Heart left ventricle (tissue), 13 donors: ENCODE results near the gene HBB.

Experiments used
- POLR2A ChIP-seq, 2 donors: fragments of 450-650 bp; IDR thresholded peaks; one replicate each; pipeline ENCODE4 v1.6.1; 2017; ENCODE audit warnings: antibody characterized with exemption in 2 of 2, mild to moderate bottlenecking in 2 of 2, moderate library complexity in 2 of 2
- TF ChIP-seq, protein P1 (sequence below), 12 donors: fragments of 200-600 bp; sonication (generic) in 4 of 12; IDR thresholded peaks; one replicate each; pipeline versions ENCODE4 v1.5.0 to v1.8.0; 2018 to 2022; ENCODE audit warnings: antibody characterized with exemption in 12 of 12, mild to moderate bottlenecking in 5 of 12
- donor health status: ischemic (EF 13 %, LVEDD 7.1; RV severe dilation, severe dysfunction).
- donor health status: DM: no; HTN: yes; CAD: no.
- donor health status: DM: no; HTN: no; CAD: no.
- donor health status: ischemic (EF 25% LVEDD 6.9; RV normal size, moderate dysfunction).
- donor health status: ischemic (EF 25% LVEDD 5.7; RV mildly dilated, moderate dysfunction).
- donor health status: ischemic (EF 35%, LVEDD 5.7; RV mildly dilated, moderate dysfunction).
- donor health status: nonischemic (EF 11% LVEDD 7.7; RV severe dilation, severe dysfunction).
- donor health status: DM: yes; HTN: yes; CAD: no.
- donor health status: PGD.
- donor health status: ischemic (EF 29% LVEDD 5.4; RV normal size, mild dysfunction).
- donor health status: nonischemic (EF 23%, LVEDD 6.1; RV moderate dilation, normal function).

GRCh38 chr11:5265832-5266231, 39.0 kb upstream of the HBB start:
- TF ChIP-seq, protein P1, sequence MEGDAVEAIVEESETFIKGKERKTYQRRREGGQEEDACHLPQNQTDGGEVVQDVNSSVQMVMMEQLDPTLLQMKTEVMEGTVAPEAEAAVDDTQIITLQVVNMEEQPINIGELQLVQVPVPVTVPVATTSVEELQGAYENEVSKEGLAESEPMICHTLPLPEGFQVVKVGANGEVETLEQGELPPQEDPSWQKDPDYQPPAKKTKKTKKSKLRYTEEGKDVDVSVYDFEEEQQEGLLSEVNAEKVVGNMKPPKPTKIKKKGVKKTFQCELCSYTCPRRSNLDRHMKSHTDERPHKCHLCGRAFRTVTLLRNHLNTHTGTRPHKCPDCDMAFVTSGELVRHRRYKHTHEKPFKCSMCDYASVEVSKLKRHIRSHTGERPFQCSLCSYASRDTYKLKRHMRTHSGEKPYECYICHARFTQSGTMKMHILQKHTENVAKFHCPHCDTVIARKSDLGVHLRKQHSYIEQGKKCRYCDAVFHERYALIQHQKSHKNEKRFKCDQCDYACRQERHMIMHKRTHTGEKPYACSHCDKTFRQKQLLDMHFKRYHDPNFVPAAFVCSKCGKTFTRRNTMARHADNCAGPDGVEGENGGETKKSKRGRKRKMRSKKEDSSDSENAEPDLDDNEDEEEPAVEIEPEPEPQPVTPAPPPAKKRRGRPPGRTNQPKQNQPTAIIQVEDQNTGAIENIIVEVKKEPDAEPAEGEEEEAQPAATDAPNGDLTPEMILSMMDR (IDR thresholded peaks at IDR 0.05) = no peak
- TF ChIP-seq POLR2A (IDR thresholded peaks at IDR 0.05) = no peak
